ENCODE measurements around the gene NPAS4.

The NPAS4 gene

DNA sequence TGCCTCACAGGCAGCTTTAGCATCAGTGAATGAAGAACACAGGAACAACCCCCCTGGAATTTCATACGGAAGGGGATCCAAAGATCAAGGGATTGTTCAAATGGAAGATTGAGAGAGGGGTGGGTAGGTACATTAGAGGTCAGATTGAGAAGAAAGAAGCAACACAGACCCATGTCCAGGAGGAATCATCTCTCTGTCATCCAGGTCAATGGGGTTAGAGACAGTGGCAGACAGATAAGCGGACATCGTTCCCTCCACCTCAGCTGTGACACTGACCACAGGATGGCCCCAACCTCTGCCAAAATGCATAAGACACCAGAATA is 1.9 kb upstream of the NPAS4 start:
- Histone ChIP-seq H3K9ac (ENCODE audit: low read length) (no peak overlapping the region), H3K23ac (ENCODE audit: low read length) (no peak overlapping the region), H2BK15ac (replicated peaks; ENCODE audit: low read depth) (no peak overlapping the region), H3K4ac (ENCODE audit: low read depth, low read length) (no peak overlapping the region), H3K4me1 (ENCODE audit: control insufficient read depth, low read depth, low read length) (peaks cover 2% of the 10 kb centered on the region), H2BK5ac (ENCODE audit: low read length) (no peak overlapping the region), H3K56ac (ENCODE audit: low read length) (no peak overlapping the region), H3K27me3 (ENCODE audit: insufficient read depth, low read length, poor library complexity) (peaks cover 22% of the 10 kb centered on the region), H3K4me3 (ENCODE audit: low read length) (no peak overlapping the region), H3K36me3 (ENCODE audit: control insufficient read depth, insufficient read depth, low read length) (no peaks in the 10 kb centered on the region), H3K79me2 (ENCODE audit: control insufficient read depth, insufficient read depth, low read length) (no peaks in the 10 kb centered on the region), H4K8ac (ENCODE audit: low read depth, low read length) (no peak overlapping the region), H2BK120ac (ENCODE audit: low read depth, low read length) (no peak overlapping the region), H3K4me2 (ENCODE audit: low read length) (no peak overlapping the region), H2AK5ac (ENCODE audit: low read length) (no peak overlapping the region), H3K27ac (ENCODE audit: low read depth, low read length) (no peak overlapping the region), H3K18ac (ENCODE audit: low read length) (no peak overlapping the region), H4K5ac (ENCODE audit: low read length) (no peak overlapping the region), H3K79me1 (ENCODE audit: low read length) (no peaks in the 10 kb centered on the region)
- no CpG with 5 or more reads among the region's 3 CpGs for WGBS (ENCODE audit: extremely low coverage, insufficient coverage, low lambda C conversion rate)
- no peak for DNase-seq

DNA sequence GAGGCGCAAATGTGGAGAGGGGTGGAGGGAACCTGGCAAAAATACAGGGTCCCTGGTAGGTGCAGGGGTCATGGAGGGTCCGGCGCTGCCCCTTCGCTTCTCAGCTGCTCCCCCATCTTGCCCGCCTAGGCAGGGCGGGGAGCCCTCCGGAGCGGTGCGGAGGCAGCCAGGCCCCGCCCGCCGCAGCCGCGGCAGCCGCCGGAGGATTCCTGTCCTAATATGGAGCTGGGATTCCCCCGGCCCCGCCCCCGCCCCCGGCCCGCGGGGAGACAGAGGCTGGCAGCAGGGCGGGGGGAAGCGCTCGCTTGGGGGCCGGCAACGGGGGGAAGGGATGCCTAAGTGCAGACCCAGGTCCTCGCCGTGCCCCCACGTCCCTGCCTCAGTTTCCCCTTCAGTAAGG is 1.0 kb upstream of the NPAS4 start:
- Histone ChIP-seq H3K4me1 (ENCODE audit: control insufficient read depth, low read depth, low read length) (peaks cover 2% of the 10 kb centered on the region), H3K56ac (ENCODE audit: low read length) (no peak overlapping the region), H2BK15ac (replicated peaks; ENCODE audit: low read depth) (no peak overlapping the region), H3K79me1 (ENCODE audit: low read length) (no peaks in the 10 kb centered on the region), H4K5ac (ENCODE audit: low read length) (no peak overlapping the region), H3K27ac (ENCODE audit: low read depth, low read length) (no peak overlapping the region), H3K79me2 (ENCODE audit: control insufficient read depth, insufficient read depth, low read length) (no peaks in the 10 kb centered on the region), H3K4ac (ENCODE audit: low read depth, low read length) (no peak overlapping the region), H2BK5ac (ENCODE audit: low read length) (no peak overlapping the region), H4K8ac (ENCODE audit: low read depth, low read length) (no peak overlapping the region), H3K23ac (ENCODE audit: low read length) (no peak overlapping the region), H3K18ac (ENCODE audit: low read length) (no peak overlapping the region), H2BK120ac (ENCODE audit: low read depth, low read length) (no peak overlapping the region), H3K9ac (ENCODE audit: low read length) (no peak overlapping the region), H3K36me3 (ENCODE audit: control insufficient read depth, insufficient read depth, low read length) (no peaks in the 10 kb centered on the region), H3K4me2 (ENCODE audit: low read length) (no peak overlapping the region), H3K4me3 (ENCODE audit: low read length) (no peak overlapping the region), H3K27me3 (ENCODE audit: insufficient read depth, low read length, poor library complexity) (peaks cover 22% of the 10 kb centered on the region), H2AK5ac (ENCODE audit: low read length) (no peak overlapping the region)
- no CpG with 5 or more reads among the region's 30 CpGs for WGBS (ENCODE audit: extremely low coverage, insufficient coverage, low lambda C conversion rate)
- DNase-seq, result peak; percentile 43

DNA sequence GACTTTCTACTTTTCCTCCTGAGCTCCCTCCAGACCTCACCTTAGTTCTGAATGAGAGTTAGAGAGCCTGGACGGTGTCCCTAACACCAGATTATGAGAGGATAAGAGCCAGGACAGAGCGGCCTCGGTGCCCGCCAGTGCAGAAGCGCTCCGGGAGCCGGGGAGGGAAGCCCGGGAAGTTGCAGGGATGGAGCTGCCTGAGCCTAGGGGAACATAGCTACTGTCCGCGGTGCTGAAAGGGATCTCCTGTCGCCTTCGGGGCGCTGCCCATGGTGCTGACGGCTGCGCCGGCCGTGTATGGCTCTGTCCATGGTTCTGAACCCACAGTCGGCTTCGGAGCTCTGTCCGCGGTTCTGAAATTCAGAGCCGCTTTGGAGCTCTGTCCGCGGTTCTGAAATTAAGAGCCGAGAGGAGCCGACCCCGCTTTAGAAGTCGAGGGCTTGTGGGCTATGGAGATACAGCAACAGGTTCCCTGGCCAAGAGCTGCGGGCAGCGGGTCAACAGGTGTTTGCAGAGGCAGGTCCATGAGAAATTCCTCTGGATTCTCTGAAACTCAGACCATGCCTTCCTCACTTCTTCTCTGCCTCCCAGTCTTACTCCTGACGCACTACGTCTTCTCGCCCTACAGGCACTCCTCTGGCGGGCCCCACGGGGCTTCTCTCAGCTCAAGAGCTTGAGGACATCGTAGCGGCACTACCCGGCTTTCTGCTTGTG is 814 bp downstream of the NPAS4 start:
- no peak overlapping the region for H3K27ac ChIP-seq (ENCODE audit: low read depth, low read length)
- peak overlapping the region; percentile 44 for H3K4me2 ChIP-seq (ENCODE audit: low read length)
- no peak overlapping the region for H2BK120ac ChIP-seq (ENCODE audit: low read depth, low read length)
- H3K79me1 ChIP-seq (ENCODE audit: low read length), result no peaks in the 10 kb centered on the region
- no peak overlapping the region for H3K9ac ChIP-seq (ENCODE audit: low read length)
- no peak overlapping the region for H4K8ac ChIP-seq (ENCODE audit: low read depth, low read length)
- WGBS (ENCODE audit: extremely low coverage, insufficient coverage, low lambda C conversion rate), result no CpG with 5 or more reads among the region's 38 CpGs
- peaks cover 22% of the 10 kb centered on the region for H3K27me3 ChIP-seq (ENCODE audit: insufficient read depth, low read length, poor library complexity)
- H2BK5ac ChIP-seq (ENCODE audit: low read length), result no peak overlapping the region
- H2AK5ac ChIP-seq (ENCODE audit: low read length), result no peak overlapping the region
- DNase-seq, result peak; percentile 93
- no peak overlapping the region for H3K18ac ChIP-seq (ENCODE audit: low read length)
- no peak overlapping the region for H3K4ac ChIP-seq (ENCODE audit: low read depth, low read length)
- no peak overlapping the region for H3K4me3 ChIP-seq (ENCODE audit: low read length)
- no peaks in the 10 kb centered on the region for H3K36me3 ChIP-seq (ENCODE audit: control insufficient read depth, insufficient read depth, low read length)
- no peaks in the 10 kb centered on the region for H3K79me2 ChIP-seq (ENCODE audit: control insufficient read depth, insufficient read depth, low read length)
- no peak overlapping the region for H4K5ac ChIP-seq (ENCODE audit: low read length)
- peaks cover 2% of the 10 kb centered on the region for H3K4me1 ChIP-seq (ENCODE audit: control insufficient read depth, low read depth, low read length)
- no peak overlapping the region for H3K23ac ChIP-seq (ENCODE audit: low read length)
- H3K56ac ChIP-seq (ENCODE audit: low read length), result no peak overlapping the region
- H2BK15ac ChIP-seq (replicated peaks; ENCODE audit: low read depth), result no peak overlapping the region

DNA sequence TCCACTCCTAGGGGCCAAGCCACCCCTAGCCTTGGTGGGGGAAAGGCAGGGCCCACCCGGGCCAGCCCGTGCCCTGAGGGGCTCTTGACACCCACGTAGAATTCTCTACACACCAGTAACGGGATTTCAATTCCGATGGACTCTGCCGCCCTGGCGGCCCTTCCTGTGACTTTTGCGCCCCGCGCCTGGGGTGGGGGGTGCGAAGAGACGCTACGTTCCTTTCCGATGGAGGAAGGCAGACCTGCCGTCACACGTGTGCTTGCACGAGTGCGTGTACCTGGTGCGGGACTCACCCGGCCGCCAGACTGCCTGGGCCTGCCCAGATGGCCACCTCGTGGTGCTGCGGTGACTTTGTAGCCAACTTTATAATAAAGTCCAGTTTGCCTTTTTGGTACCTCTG is 5.5 kb downstream of the NPAS4 start:
- Histone ChIP-seq H3K36me3 (ENCODE audit: control insufficient read depth, insufficient read depth, low read length) (no peaks in the 10 kb centered on the region), H4K5ac (ENCODE audit: low read length) (no peak overlapping the region), H3K18ac (ENCODE audit: low read length) (no peak overlapping the region), H3K27me3 (ENCODE audit: insufficient read depth, low read length, poor library complexity) (peaks cover 1% of the 10 kb centered on the region), H2AK5ac (ENCODE audit: low read length) (no peak overlapping the region), H3K4me3 (ENCODE audit: low read length) (no peak overlapping the region), H2BK15ac (replicated peaks; ENCODE audit: low read depth) (no peak overlapping the region), H3K27ac (ENCODE audit: low read depth, low read length) (no peak overlapping the region), H4K8ac (ENCODE audit: low read depth, low read length) (no peak overlapping the region), H3K56ac (ENCODE audit: low read length) (no peak overlapping the region), H3K4ac (ENCODE audit: low read depth, low read length) (no peak overlapping the region), H3K23ac (ENCODE audit: low read length) (no peak overlapping the region), H3K79me1 (ENCODE audit: low read length) (no peaks in the 10 kb centered on the region), H3K4me2 (ENCODE audit: low read length) (no peak overlapping the region), H3K4me1 (ENCODE audit: control insufficient read depth, low read depth, low read length) (no peaks in the 10 kb centered on the region), H3K79me2 (ENCODE audit: control insufficient read depth, insufficient read depth, low read length) (no peaks in the 10 kb centered on the region), H3K9ac (ENCODE audit: low read length) (no peak overlapping the region), H2BK5ac (ENCODE audit: low read length) (no peak overlapping the region), H2BK120ac (ENCODE audit: low read depth, low read length) (no peak overlapping the region)
- no peak for DNase-seq
- WGBS (ENCODE audit: extremely low coverage, insufficient coverage, low lambda C conversion rate), result no CpG with 5 or more reads among the region's 23 CpGs

DNA sequence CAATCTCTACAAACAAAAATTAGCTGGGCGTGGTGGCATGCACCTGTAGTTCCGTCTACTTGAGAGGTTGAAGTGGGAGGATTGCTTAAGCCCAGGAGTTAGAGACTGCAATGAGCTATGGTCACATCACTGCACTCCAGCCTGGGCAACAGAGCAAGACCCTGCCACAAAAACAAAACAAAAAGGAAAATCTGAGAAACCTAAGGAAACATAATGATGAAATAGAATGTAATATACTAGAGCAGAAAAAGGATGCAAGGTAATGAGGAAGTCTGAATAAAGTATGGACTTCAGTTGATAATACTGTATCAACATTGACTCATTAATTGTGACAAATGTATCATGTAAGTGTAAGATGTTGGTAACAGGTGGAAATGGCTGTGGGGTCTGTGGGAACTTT is 8.1 kb downstream of the NPAS4 start:
- Histone ChIP-seq H3K4ac (ENCODE audit: low read depth, low read length) (no peak overlapping the region), H2BK5ac (ENCODE audit: low read length) (no peak overlapping the region), H3K27me3 (ENCODE audit: insufficient read depth, low read length, poor library complexity) (no peaks in the 10 kb centered on the region), H4K8ac (ENCODE audit: low read depth, low read length) (no peak overlapping the region), H3K79me1 (ENCODE audit: low read length) (no peaks in the 10 kb centered on the region), H2AK5ac (ENCODE audit: low read length) (no peak overlapping the region), H3K23ac (ENCODE audit: low read length) (no peak overlapping the region), H3K18ac (ENCODE audit: low read length) (no peak overlapping the region), H3K27ac (ENCODE audit: low read depth, low read length) (no peak overlapping the region), H3K4me2 (ENCODE audit: low read length) (no peak overlapping the region), H3K56ac (ENCODE audit: low read length) (no peak overlapping the region), H4K5ac (ENCODE audit: low read length) (no peak overlapping the region), H3K79me2 (ENCODE audit: control insufficient read depth, insufficient read depth, low read length) (no peaks in the 10 kb centered on the region), H3K4me1 (ENCODE audit: control insufficient read depth, low read depth, low read length) (no peaks in the 10 kb centered on the region), H3K9ac (ENCODE audit: low read length) (no peak overlapping the region), H3K4me3 (ENCODE audit: low read length) (no peak overlapping the region), H3K36me3 (ENCODE audit: control insufficient read depth, insufficient read depth, low read length) (no peaks in the 10 kb centered on the region), H2BK15ac (replicated peaks; ENCODE audit: low read depth) (no peak overlapping the region), H2BK120ac (ENCODE audit: low read depth, low read length) (no peak overlapping the region)
- WGBS (ENCODE audit: extremely low coverage, insufficient coverage, low lambda C conversion rate), result no CpG with 5 or more reads among the region's 2 CpGs
- DNase-seq, result no peak

DNA sequence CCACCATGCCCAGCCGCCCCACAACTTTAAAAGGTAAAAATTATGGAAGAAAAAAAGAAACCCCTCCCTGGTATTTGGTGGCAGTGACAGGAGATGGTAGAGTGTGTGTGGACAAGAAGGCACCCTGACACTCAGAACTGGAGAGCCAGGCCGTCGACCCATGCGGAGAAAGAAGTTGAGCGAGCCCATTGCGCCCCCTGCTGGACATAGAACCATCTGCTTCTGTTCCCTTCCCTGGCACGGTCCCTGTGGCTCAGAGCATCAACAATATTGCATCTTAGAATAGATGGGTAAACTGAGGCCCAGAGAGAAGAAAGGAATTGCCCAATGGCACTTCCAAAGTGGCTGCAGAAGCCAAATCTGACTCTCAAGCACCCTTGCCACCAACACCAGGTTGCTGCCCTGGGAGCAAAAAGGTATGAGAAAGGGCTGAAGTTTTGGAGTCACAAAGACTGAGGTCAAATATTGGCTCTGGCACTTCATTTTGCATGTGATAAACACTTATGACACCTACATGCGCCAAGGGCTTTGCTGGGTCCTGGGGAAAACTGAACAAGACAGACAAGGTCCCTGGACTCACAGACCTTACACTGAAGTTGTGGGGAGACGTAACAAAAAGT is 9.3 kb downstream of the NPAS4 start:
- H3K4me1 ChIP-seq (ENCODE audit: control insufficient read depth, low read depth, low read length), result no peaks in the 10 kb centered on the region
- no peak overlapping the region for H2BK15ac ChIP-seq (replicated peaks; ENCODE audit: low read depth)
- peak; percentile 72 for DNase-seq
- H3K27ac ChIP-seq (ENCODE audit: low read depth, low read length), result no peak overlapping the region
- H4K5ac ChIP-seq (ENCODE audit: low read length), result no peak overlapping the region
- H3K18ac ChIP-seq (ENCODE audit: low read length), result no peak overlapping the region
- H2AK5ac ChIP-seq (ENCODE audit: low read length), result no peak overlapping the region
- H3K79me1 ChIP-seq (ENCODE audit: low read length), result no peaks in the 10 kb centered on the region
- H2BK5ac ChIP-seq (ENCODE audit: low read length), result no peak overlapping the region
- H3K4me2 ChIP-seq (ENCODE audit: low read length), result no peak overlapping the region
- no peaks in the 10 kb centered on the region for H3K27me3 ChIP-seq (ENCODE audit: insufficient read depth, low read length, poor library complexity)
- H3K36me3 ChIP-seq (ENCODE audit: control insufficient read depth, insufficient read depth, low read length), result no peaks in the 10 kb centered on the region
- no peak overlapping the region for H3K9ac ChIP-seq (ENCODE audit: low read length)
- no peak overlapping the region for H3K23ac ChIP-seq (ENCODE audit: low read length)
- WGBS (ENCODE audit: extremely low coverage, insufficient coverage, low lambda C conversion rate), result no CpG with 5 or more reads among the region's 9 CpGs
- no peaks in the 10 kb centered on the region for H3K79me2 ChIP-seq (ENCODE audit: control insufficient read depth, insufficient read depth, low read length)
- H3K4ac ChIP-seq (ENCODE audit: low read depth, low read length), result no peak overlapping the region
- no peak overlapping the region for H3K4me3 ChIP-seq (ENCODE audit: low read length)
- H4K8ac ChIP-seq (ENCODE audit: low read depth, low read length), result no peak overlapping the region
- H3K56ac ChIP-seq (ENCODE audit: low read length), result no peak overlapping the region
- no peak overlapping the region for H2BK120ac ChIP-seq (ENCODE audit: low read depth, low read length)
